WTC11 (cell line): ENCODE data around the gene PRKCSH.

ENCODE experiments used
- AFF4 ChIP-seq: sonication (generic); formaldehyde crosslinking; IDR thresholded peaks from 2 replicates; pipeline ENCODE4 v1.8.1; 2023; ENCODE audit warnings: mild to moderate bottlenecking, missing genetic modification reagents, borderline replicate concordance
- ATF3 ChIP-seq: sonication (generic); formaldehyde crosslinking; conservative IDR thresholded peaks from 2 replicates; pipeline ENCODE4 v1.8.1; 2022; ENCODE audit warnings: mild to moderate bottlenecking, missing genetic modification reagents
- CTCF ChIP-seq: fragments of 200-600 bp; IDR thresholded peaks from 2 replicates; pipeline ENCODE4 v1.8.0; 2022; ENCODE audit warnings: antibody characterized with exemption
- E2F1 ChIP-seq: sonication (generic); formaldehyde crosslinking; IDR thresholded peaks from 2 replicates; pipeline ENCODE4 v1.8.0; 2022; ENCODE audit warnings: mild to moderate bottlenecking, missing genetic modification reagents
- ETV6 ChIP-seq: sonication (generic); formaldehyde crosslinking; IDR thresholded peaks from 2 replicates; pipeline ENCODE4 v1.8.1; 2022; ENCODE audit warnings: mild to moderate bottlenecking, missing genetic modification reagents
- HMGXB4 ChIP-seq: sonication (generic); formaldehyde crosslinking; IDR thresholded peaks from 2 replicates; pipeline ENCODE4 v1.8.1; 2023; ENCODE audit warnings: mild to moderate bottlenecking, moderate library complexity, missing genetic modification reagents
- KAT7 ChIP-seq: sonication (generic); formaldehyde crosslinking; IDR thresholded peaks from 2 replicates; pipeline ENCODE4 v1.8.1; 2023; ENCODE audit warnings: missing genetic modification reagents, mild to moderate bottlenecking, borderline replicate concordance
- MAX ChIP-seq: sonication (generic); formaldehyde crosslinking; IDR thresholded peaks from 2 replicates; pipeline ENCODE4 v1.8.0; 2022; ENCODE audit warnings: mild to moderate bottlenecking, missing genetic modification reagents
- NR1H2 ChIP-seq: sonication (generic); formaldehyde crosslinking; IDR thresholded peaks from 2 replicates; pipeline ENCODE4 v1.9.0; 2021; ENCODE audit warnings: mild to moderate bottlenecking, moderate library complexity, missing genetic modification reagents
- NR2C2 ChIP-seq: sonication (generic); formaldehyde crosslinking; IDR thresholded peaks from 2 replicates; pipeline ENCODE4 v1.8.0; 2022; ENCODE audit warnings: mild to moderate bottlenecking, missing genetic modification reagents
- PRDM15 ChIP-seq: sonication (generic); formaldehyde crosslinking; IDR thresholded peaks from 2 replicates; pipeline ENCODE4 v1.8.0; 2022; ENCODE audit warnings: missing genetic modification reagents
- SMAD4 ChIP-seq: sonication (generic); formaldehyde crosslinking; IDR thresholded peaks from 2 replicates; pipeline ENCODE4 v1.8.0; 2022; ENCODE audit warnings: mild to moderate bottlenecking, missing genetic modification reagents
- USF1 ChIP-seq: sonication (generic); formaldehyde crosslinking; IDR thresholded peaks from 2 replicates; pipeline ENCODE4 v1.8.0; 2022; ENCODE audit warnings: mild to moderate bottlenecking, missing genetic modification reagents
- ZNF232 ChIP-seq: sonication (generic); formaldehyde crosslinking; IDR thresholded peaks from 2 replicates; pipeline ENCODE4 v1.8.0; 2022; ENCODE audit warnings: mild to moderate bottlenecking, missing genetic modification reagents

- no peak for TF ChIP-seq CTCF
- no peak for TF ChIP-seq ATF3
- no peak for TF ChIP-seq SMAD4 (CRISPR knock-in tag)
- TF ChIP-seq NR2C2 (CRISPR knock-in tag): no peak
- no peak for TF ChIP-seq USF1 (CRISPR knock-in tag)
- TF ChIP-seq PRDM15 (CRISPR knock-in tag): no peak
- no peak for TF ChIP-seq HMGXB4 (CRISPR knock-in tag)
- no peak for TF ChIP-seq AFF4 (CRISPR knock-in tag)
- no peak for TF ChIP-seq KAT7 (CRISPR knock-in tag)
- no peak for TF ChIP-seq E2F1 (CRISPR knock-in tag)
- no peak for TF ChIP-seq MAX (CRISPR knock-in tag)
- TF ChIP-seq ZNF232 (CRISPR knock-in tag): no peak
- TF ChIP-seq NR1H2: no peak
- TF ChIP-seq ETV6: no peak
Measured at GRCh38 chr19:11426656-11427055, 8.8 kb upstream of the PRKCSH start.
